HG03196 (cell line): ENCODE data around the gene VSX1.

Experiments
- ATAC-seq: cut with Tn5 transposase; IDR thresholded peaks from one replicate; pipeline ENCODE4 v1.9.1; 2021; ENCODE audit not compliant: unreplicated experiment

VSX1 gene

DNA sequence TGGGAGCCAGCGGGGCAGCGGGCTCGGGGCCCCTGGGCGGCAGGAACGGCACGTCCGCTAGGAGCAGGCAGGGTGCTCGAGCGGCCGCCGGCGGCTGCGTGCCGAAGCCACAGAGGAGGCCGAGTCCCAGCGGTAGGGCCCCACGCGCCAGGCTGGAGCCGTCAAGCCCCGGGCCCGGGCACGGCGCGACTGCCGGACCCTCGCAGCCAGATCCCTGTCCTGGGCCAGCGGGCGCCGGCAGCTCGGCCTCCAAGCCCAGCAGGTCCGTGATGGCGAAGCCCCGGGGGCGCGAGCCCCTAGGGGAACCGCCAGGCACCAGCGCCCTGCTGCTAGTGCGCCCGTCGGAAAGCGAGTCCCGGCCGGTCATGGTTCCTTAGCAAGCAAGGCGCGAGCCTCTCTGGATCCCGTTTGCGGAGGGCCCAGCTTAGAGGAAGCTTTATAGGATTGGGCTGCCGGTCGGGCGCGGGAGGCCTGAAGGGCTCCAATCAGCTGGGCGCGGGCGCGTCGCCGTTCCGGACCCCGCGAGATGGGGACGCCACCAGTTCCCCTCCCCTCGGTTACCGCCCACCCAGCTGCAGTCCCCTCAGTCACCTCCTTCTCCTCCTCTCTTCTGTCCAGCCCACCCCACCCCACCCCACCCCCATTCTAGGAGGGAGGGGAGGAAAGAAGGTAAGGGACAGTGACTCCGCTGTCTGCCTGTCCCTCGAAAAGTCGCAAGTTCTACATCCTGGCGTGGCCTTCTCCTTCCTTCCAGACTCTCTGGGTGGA is at the start of gene VSX1:
Gene VSX1 (minus strand): TSS at position 412 of the 768 bp plus-strand sequence. CDS start 45 bp downstream, at position 367.
- no peak for ATAC-seq

GRCh38 chr20:25129908-25130307 is 48.0 kb upstream of the VSX1 start:
- ATAC-seq = no peak

- ATAC-seq = no peak
Measured at GRCh38 chr20:25129428-25129827, 47.5 kb upstream of the VSX1 start.

- no peak for ATAC-seq
Measured at GRCh38 chr20:25128649-25129048, 46.7 kb upstream of the VSX1 start.

DNA sequence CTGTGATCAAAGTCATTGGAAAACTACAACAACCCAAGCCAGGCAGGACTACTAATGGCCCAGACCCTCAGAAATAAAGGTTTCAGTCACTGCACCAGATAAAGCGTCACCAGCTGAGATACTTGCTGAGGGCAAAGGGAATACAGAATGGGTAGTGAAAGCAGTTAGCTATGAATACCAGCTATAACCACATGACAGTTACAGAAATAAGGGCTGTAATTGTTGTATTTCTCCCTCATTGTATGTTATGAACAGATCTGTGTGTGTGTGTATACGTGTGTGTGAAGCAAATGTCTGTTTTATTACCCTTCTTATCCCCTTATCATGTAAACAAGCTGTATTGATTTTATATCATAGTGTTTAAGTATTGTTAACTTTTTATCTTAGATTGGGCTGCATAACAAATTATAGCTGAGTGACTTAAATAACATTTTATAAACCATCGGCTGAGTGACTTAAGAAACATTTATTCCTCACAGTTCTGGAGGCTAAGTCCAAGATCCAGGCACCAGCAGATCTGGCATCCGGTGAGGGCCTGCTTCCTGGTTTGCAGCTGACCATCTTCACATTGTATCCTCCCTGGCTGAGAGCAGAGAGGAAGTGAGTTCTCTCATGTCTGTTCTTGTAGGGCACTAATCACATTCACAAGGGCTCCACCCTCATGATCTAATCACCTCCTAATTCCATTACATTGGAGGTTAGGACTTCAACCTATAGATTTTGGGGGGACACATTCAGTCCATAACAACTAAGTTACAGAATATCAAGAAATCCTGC is 46.0 kb upstream of the VSX1 start:
- ATAC-seq = no peak

- ATAC-seq = no peak
Measured at GRCh38 chr20:25126204-25127029, 44.5 kb upstream of the VSX1 start.

GRCh38 chr20:25125636-25126035 is 43.7 kb upstream of the VSX1 start:
- ATAC-seq = no peak

DNA sequence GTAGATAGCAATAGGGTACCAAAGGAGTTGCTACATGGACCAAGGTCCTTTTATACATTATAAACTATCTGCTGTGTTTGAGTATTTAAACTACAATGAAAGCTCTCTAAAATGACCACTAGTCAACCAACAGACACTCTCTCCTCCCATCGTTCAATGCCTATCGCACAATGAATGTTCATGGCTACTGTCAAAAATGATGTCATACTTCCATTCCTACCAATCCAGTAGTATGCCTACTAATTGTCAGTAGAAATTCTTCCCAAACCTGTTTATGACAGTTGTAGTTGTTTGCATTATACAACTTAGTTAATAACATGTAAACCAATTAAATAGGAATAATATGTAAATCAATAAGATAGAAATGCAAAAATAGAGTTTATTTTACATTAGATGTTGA is 39.0 kb upstream of the VSX1 start:
- ATAC-seq = no peak

DNA sequence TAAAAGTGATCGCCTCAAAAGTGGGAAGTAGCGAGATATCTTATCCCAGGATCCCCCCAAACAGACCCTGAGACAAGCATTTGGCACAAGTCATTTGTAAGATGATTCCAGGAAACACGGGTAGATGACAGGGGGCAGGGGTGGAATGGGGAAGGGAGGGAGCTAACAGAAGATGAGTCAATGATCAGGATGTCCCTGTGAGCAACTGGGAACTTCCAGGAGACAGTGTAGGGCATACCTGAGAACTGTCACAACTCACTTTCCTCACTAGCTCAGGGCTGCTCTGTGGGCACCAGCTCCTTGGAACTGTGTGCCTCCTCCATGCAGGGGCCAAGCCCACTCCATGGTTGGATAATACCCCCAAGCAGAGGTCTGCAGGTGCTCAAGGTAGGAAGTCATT is 38.5 kb upstream of the VSX1 start:
- no peak for ATAC-seq

DNA sequence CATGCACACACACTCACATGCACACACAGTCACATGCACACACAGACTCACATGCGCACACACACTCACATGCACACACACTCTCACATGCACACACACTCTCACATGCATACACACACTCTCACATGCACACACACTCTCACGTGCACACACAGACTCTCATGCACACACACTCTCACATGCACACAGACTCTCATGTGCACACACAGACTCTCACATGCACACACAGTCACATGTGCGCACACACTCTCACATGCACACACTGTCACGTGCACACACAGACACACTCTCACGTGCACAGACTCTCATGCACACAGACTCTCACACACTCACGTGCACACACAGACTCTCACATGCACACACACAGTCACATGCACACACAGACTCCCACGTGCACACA is 36.6 kb upstream of the VSX1 start:
- ATAC-seq = no peak

DNA sequence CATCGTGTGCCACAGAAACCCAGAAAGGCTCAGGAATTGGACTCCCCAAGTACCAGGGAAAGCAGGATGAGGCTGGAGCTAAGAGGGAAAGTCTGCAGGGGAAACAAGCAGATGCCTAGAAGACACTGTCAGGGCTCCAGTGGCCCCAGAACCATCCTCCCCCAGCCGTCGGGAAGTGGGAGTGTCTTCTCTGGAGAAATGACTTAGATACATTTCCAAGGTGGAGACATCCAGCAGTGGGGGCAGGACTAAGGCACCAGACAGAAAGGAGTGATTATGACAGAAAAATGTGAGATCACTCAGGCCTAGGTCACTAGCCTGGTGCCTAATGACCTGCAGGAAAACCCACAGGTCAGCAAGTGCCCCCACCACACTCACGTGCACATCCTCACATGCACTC is 36.0 kb upstream of the VSX1 start:
- ATAC-seq = no peak

DNA sequence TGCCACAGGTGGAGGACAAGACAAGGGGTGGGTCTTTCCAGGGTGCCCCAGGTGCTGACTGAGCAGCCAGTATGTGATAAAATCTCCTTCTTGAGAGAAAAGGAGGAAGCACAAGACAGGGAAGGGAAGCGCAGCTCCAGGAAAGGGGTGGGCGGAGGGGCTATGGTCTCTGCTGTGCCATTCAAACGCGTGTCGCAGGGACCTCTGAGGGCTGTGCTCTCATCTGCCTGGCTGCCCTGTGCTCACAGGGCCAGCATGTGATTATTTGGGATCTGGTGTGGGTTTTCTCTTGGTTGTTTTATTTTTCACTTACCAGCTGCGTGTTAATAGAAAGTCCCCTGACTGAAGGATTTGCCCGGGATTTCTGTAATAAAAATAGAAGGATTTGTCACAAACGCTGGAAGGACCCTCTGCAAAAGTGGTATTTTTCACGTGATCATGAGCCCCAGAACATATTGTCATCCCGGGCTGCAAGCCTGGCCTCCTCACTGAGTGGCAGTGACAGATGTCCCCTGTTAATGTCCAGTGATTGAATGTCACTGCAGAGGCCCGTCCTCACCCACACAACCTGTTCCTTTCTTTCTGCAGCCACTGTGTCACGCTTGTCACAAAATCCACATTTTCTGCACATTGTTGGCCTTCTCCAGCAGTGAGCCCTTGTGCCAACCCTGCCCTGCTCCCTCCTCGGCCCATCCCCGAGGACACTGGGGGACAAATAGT is 35.0 kb upstream of the VSX1 start:
- ATAC-seq = no peak

DNA sequence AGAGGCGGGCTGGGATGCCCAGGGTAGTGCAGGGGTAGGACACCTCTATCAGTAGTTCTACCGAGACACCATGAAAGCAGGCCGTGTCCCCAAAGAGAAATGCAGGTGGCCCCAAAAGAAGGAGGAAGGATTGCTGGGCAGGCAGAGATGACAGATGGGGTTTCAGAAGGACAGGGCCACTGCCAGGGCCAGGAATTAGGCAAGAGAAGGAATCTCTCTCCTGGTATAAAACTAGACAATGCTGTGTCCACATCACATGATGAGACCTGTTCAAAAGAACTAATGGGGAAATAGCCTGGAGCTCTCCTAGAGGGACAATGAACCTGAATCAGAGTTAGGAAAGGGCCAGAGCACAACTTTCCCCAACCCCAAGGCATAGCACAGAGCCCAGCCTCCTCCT is 21.6 kb upstream of the VSX1 start:
- ATAC-seq = no peak

- ATAC-seq = no peak
Measured at GRCh38 chr20:25100914-25101313, 19.0 kb upstream of the VSX1 start.

- ATAC-seq = no peak
Measured at GRCh38 chr20:25099601-25100140, 17.7 kb upstream of the VSX1 start.

- ATAC-seq = no peak
Measured at GRCh38 chr20:25097498-25097897, 15.6 kb upstream of the VSX1 start.

DNA sequence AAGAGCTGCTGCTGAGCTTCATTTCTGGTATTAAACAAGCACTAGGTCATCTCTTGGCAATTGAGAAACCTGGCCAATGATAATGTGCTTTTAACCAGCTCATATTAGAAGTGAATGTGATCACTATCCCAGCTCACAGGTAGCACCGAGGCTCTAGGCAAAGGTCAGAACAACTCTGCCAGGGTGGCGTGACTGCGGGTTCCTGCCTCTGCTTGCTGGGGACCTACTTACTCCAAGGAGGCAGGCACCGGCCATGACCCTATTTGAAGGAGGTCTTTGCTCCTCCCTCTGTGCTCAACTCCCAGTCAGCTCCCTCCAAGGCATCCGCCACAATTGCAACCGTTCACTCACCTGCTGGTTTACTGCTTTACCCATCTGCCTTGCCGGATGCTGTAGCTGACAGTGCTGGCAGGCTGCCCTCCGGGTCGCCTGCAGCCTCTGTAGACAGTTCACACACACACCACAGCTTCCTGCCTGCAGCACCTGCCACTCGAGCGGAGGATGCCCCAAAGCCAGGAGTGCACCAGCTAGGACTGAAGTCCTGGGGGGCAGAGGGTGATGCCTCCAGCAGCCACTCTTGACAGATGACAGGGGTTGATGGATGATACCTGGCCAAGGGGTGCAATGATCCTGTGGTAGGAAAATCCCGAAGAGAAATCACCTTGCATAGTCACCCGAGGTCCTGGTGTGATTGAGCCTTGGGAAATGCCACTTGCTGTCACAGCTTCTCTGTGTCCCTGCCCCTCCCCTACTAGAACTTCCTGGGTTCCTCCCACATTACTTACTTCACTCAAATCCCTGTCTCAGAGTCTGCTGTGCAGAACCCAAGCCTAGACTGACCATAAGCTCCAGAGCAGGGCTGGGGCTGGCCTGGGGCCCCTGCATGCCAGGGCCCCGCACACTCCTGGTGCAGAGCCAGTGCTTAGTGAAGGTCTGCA is 8.8 kb upstream of the VSX1 start:
- ATAC-seq = peak; percentile 79

GRCh38 chr20:25089662-25090061 is 7.7 kb upstream of the VSX1 start:
- ATAC-seq = no peak

DNA sequence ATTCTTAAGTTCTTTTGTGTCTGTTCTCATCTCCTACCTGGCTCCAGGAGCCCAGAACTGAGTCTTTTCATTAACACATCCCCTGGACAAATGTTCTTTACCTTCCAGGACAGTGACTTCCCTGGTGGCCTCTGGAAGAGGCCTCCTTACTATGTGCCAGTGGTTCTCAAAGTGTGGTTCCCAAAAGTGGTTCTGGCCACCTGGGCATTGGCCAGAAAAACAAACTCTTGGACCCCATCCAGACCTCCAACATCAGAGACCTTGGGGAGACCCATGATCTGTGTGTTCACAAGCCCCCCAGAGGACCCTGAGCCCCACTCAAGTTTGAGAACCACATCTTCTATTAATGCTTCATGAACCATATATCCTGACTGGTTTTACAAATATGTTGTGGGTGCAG is 7.2 kb upstream of the VSX1 start:
- ATAC-seq = no peak

- no peak for ATAC-seq
Measured at GRCh38 chr20:25088267-25088666, 6.3 kb upstream of the VSX1 start.
